ENCODE results near the gene PCBP3.

Gene PCBP3

GRCh38 chr21:45931397-45931969 lies 288.0 kb downstream of the PCBP3 start:
- DNase-seq (ENCODE audit: low read depth), result no peak

GRCh38 chr21:45932922-45933502 lies 289.5 kb downstream of the PCBP3 start:
- DNase-seq (ENCODE audit: low read depth), result no peak

- DNase-seq (ENCODE audit: low read depth), result no peak
Measured at GRCh38 chr21:45934085-45934484, 290.6 kb downstream of the PCBP3 start.

DNA sequence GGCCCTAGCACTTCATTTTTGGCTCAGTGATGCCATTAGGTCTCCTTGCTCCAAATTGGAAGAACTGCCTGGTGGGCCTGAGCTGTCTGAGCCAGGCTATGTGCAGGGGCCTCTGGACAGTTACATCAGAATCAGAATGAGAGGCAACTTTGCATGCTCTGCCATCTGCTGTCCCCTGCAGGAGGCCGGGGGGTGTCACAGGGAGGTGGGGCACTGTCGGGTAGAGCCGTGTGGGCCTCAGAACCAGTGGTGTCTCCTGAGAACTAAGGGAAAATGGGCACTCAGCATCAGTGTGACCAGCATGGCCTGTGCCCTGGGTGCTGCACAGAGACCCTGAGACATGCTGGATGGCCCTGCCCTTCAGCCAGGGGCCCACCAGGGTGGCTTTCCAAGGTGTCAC lies 291.0 kb downstream of the PCBP3 start:
- DNase-seq (ENCODE audit: low read depth), result no peak

- DNase-seq (ENCODE audit: low read depth), result no peak
Measured at GRCh38 chr21:45935628-45936027, 292.1 kb downstream of the PCBP3 start.

GRCh38 chr21:45937721-45938452 lies 294.4 kb downstream of the PCBP3 start:
- DNase-seq (ENCODE audit: low read depth), result no peak

- no peak for DNase-seq (ENCODE audit: low read depth)
Measured at GRCh38 chr21:45938453-45938755, 294.9 kb downstream of the PCBP3 start.

- DNase-seq (ENCODE audit: low read depth), result no peak
Measured at GRCh38 chr21:45938811-45939520, 295.4 kb downstream of the PCBP3 start.

DNA sequence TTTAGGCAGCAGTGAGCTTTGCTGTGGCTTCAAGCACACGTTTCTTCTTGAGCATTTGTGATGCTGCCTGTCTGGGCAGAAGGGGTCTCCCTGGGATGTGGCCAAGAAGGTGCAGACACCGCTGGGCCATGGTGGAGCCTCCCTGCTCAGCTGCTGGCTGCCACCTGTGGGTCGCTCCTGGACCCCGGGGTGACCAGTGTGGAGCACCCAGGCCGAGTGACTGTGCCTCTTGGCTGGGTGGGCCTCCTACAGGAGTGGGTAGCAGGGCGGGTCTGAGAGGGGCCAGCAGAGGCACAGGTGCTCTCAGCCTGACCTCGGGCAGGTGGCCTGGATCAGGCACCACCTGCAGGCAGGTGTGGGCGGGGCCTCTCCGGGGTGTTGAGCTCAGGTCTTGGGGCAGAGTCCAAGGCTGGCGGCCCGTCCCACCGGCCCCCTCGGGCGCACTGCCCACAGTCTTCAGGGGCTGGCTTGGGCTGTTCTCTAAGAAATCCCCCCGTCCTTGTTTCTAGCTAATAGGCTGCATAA lies 296.1 kb downstream of the PCBP3 start:
- DNase-seq (ENCODE audit: low read depth), result no peak

GRCh38 chr21:45940091-45940490 lies 296.6 kb downstream of the PCBP3 start:
- DNase-seq (ENCODE audit: low read depth), result no peak

- no peak for DNase-seq (ENCODE audit: low read depth)
Measured at GRCh38 chr21:45940621-45941337, 297.3 kb downstream of the PCBP3 start.

GRCh38 chr21:45941338-45941710 lies 297.8 kb downstream of the PCBP3 start:
- no peak for DNase-seq (ENCODE audit: low read depth)

DNA sequence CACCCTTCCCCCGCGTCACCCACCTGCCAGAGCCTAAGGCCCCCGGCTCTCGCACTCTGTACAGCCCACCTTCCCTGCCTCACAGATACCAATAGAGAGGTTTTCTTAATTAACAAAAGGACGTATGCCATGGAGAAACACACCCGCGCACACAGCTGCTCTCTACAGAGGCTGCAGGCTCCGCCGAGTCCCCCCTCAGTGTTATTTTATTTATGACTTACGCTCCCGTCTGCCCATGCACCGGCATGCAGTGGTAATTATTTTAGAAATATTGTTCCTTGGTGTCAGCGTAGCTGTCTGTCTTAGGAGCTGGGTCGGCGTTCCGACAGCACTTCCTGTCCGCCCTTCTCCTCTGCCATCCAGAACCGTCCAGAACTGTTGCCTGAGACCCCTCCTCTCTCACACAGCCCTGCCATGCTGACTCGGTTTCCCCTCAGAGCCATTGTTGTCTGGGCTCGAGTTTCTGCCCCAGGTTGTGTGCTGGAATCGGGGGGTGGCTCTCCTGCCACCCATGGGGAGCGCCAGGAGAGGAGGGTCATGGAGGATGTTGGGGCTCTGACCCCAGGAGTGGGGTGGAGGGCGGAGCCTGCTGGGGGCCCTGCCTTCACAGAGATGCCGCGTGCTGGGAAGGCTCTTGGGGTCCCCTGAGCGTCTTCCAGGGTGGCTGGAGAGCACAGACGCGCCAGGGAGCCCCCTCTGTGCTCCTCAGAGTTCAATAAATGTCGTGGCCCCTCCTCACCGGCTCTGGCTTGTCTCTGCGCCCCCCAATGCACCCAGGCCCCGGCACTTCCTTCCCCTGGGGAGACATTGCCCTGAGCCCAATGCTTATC lies 298.4 kb downstream of the PCBP3 start:
- DNase-seq (ENCODE audit: low read depth), result no peak

DNA sequence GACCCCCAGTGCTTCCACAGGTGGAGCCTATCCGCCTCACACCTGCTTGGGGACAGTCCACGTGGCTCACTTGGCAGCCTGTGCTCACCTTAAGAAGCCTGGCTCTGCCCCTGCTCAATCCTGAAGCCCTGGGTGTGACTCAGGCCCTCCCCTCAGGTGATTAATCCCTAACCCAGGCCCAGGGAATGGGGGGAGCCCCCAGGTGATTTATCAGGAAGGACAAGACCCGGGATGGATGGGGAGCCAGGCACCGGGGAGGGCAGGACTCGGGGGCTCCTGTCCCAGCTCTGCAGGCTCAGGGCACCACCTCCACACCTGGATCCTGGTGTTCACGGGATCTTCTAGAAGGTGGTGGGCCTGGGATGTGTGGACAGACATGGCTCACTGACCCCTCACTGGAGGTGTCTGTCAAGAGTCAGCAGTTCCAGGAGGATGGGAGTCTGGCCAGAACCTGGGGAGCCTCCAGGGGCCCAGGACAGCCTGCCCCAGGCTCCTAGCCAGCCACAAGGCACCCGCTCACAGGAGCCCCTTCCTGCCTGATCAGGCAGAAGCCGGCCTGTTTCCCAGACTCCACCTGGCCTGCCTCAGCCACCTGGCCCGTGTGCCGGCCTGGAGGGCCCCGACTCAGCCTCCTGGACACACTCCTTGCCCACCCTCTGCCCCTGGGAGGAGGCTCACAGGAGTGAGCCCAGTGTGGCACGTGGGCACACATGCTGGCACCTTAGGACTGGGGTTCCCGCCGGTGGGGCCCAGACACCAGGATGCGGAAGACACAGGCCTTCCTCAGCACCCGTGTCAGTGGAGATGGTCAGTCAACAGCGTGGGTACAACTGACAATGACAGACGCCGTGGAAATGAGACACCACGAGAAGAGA lies 299.5 kb downstream of the PCBP3 start:
- no peak for DNase-seq (ENCODE audit: low read depth)

- DNase-seq (ENCODE audit: low read depth), result no peak
Measured at GRCh38 chr21:45943630-45944540, 300.4 kb downstream of the PCBP3 start.

DNA sequence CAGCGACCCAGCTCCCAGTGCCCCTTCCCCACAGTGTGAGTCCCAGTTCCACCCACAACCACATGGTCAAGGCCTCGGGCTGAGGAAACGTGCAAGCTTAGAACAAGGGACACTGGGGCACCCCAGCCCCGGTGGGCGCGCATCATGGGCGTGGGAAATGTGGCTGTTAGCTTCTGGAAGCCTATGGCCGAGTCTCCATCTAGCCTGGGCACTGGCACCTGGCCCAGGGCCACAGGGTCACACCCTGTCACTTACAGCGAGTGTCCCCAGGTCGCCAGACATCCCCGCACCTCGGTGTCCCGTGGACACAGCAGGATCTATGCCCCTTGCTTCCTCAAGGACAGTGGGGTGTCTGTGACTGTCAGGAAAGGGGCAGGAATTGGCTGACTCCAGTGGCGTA lies 301.1 kb downstream of the PCBP3 start:
- no peak for DNase-seq (ENCODE audit: low read depth)

DNA sequence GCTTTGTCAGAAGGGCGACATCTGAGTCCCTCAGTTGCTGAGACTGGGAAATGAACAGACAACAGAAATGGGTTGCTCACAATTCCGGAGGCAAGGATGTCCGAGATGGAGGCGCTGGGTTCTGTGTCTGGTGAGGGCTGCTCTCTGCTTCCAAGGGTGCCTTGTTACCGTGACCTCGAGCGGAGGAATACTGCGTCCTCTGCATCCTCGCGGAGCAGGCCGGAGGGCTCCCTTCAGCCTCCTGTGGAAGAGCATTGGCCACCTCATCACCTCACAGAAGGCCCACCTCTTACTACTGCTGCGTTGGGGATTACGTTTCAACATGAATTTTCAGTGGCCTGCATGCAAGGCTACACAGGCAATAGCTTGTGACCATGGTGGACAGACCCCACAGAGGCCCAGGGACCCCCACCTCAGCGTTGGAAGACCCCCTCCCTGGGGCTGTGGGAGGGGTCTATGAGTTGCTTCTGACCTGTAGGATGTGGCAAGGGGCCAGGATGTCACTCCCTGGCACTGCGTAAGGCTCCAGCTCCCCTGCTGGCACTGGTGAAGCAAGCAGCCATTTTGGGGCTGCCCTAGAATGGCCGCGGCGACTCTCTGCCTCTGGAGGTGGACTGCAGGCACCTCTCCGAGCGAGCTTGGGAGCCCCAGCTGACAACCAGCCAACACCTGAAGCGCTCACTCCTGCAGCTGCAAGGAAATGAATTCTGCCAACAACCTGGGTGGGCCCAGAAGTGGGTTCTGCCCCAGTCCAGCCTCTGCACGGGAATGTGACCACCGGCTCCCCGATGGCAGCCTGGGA lies 301.7 kb downstream of the PCBP3 start:
- DNase-seq (ENCODE audit: low read depth), result no peak

GRCh38 chr21:45945868-45946210 lies 302.3 kb downstream of the PCBP3 start:
- DNase-seq (ENCODE audit: low read depth), result no peak

DNA sequence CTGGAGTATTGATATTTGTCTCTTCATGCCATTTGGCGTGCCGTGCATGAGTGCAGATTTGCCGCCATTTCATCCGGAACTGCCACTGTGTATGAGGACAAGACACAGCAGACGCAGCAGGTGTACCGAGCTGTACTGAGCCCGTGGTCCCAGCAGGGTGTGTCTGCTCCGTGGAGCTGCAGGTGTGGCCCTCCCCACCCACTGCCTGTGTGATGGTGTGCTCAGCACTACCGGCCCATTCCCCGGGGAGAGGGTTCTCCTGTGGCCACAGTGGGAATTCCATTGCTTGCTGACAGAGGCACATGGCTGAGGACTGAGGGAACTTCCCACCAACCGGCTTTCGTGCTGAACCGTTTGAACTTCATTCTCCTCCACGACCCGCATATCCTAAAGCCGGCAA lies 303.8 kb downstream of the PCBP3 start:
- DNase-seq (ENCODE audit: low read depth), result no peak

Data from stimulated activated CD8-positive, alpha-beta memory T cell treated with anti-CD3 and anti-CD28 coated beads, Interleukin-15, amount 100 ng/mL, for 24 hours (primary cell).